Mesenchymal stem cell (in vitro differentiated cells and primary cell): ENCODE measurements around the gene SLC4A11.

Experiments used
- DNase-seq: peaks from one replicate; pipeline ENCODE4 v3.0.0-alpha.2; 2013
- H2AFZ ChIP-seq: one replicate; pipeline ENCODE4 v1.6.1; 2013; ENCODE audit warnings: low read depth, mild to moderate bottlenecking, control low read depth, inconsistent platforms, low read length, moderate library complexity
- H2AK5ac ChIP-seq: 2 replicates; pipeline ENCODE4 v1.6.1; 2013; ENCODE audit warnings: low read length, moderate library complexity, mild to moderate bottlenecking, inconsistent platforms; ENCODE audit not compliant: severe bottlenecking
- H2BK120ac ChIP-seq: one replicate; pipeline ENCODE4 v1.6.1; 2013; ENCODE audit warnings: low read depth, mild to moderate bottlenecking, inconsistent platforms, low read length, moderate library complexity
- H2BK12ac ChIP-seq, 2 experiments: one replicate each; pipeline ENCODE4 v1.6.1; 2013; ENCODE audit warnings: inconsistent platforms in 2 of 2, low read length in 2 of 2, mild to moderate bottlenecking in 2 of 2, moderate library complexity in 2 of 2, control low read depth in 1 of 2
- H2BK15ac ChIP-seq: one replicate; pipeline ENCODE4 v1.6.1; 2013; ENCODE audit warnings: mild to moderate bottlenecking, low read depth, inconsistent platforms; ENCODE audit not compliant: poor library complexity, severe bottlenecking
- H2BK5ac ChIP-seq: 2 replicates; pipeline ENCODE4 v1.6.1; 2013; ENCODE audit warnings: low read depth, mild to moderate bottlenecking, low read length, control low read depth, inconsistent platforms; ENCODE audit not compliant: poor library complexity, severe bottlenecking
- H3K14ac ChIP-seq, 2 experiments: one replicate each; pipeline ENCODE4 v1.6.1; 2013; ENCODE audit warnings: inconsistent platforms in 2 of 2, low read length in 2 of 2, control low read depth in 1 of 2, mild to moderate bottlenecking in 1 of 2, moderate library complexity in 1 of 2
- H3K18ac ChIP-seq, 2 experiments: one replicate each; pipeline ENCODE4 v1.6.1; 2013; ENCODE audit warnings: inconsistent platforms in 2 of 2, low read length in 2 of 2, control low read depth in 1 of 2, low read depth in 1 of 2, mild to moderate bottlenecking in 1 of 2
- H3K23ac ChIP-seq, 2 experiments: one replicate each; pipeline ENCODE4 v1.6.1; 2013; ENCODE audit warnings: inconsistent platforms in 2 of 2, low read length in 2 of 2, mild to moderate bottlenecking in 2 of 2, moderate library complexity in 2 of 2, control low read depth in 1 of 2
- H3K27ac ChIP-seq: 2 replicates; pipeline ENCODE4 v1.5.1; 2013; ENCODE audit warnings: mild to moderate bottlenecking, moderate library complexity, low read length, control low read depth, inconsistent platforms; ENCODE audit not compliant: poor library complexity, severe bottlenecking
- H3K27me3 ChIP-seq, 2 experiments: 2 replicates each; pipeline versions ENCODE4 v1.6.1 to v1.7.0; 2013; ENCODE audit warnings: low read length in 2 of 2, mild to moderate bottlenecking in 2 of 2, moderate library complexity in 2 of 2, control low read depth in 1 of 2, inconsistent platforms in 1 of 2; ENCODE audit not compliant: control insufficient read depth in 1 of 2, insufficient read depth in 1 of 2
- H3K36me3 ChIP-seq, 2 experiments: 2 replicates each; pipeline versions ENCODE4 v1.6.1 to v1.7.0; 2013; ENCODE audit warnings: low read length in 2 of 2, control low read depth in 1 of 2, inconsistent platforms in 1 of 2, low read depth in 1 of 2, mild to moderate bottlenecking in 1 of 2; ENCODE audit not compliant: insufficient read depth in 2 of 2, control insufficient read depth in 1 of 2
- H3K4ac ChIP-seq, 2 experiments: one replicate each; pipeline ENCODE4 v1.6.1; 2013; ENCODE audit warnings: inconsistent platforms in 2 of 2, low read length in 2 of 2, mild to moderate bottlenecking in 2 of 2, moderate library complexity in 2 of 2, control low read depth in 1 of 2, low read depth in 1 of 2
- H3K4me1 ChIP-seq: 2 replicates; pipeline ENCODE4 v1.6.1; 2013; ENCODE audit warnings: low read depth, low read length, control low read depth; ENCODE audit not compliant: control insufficient read depth, insufficient read depth
- H3K4me2 ChIP-seq: 2 replicates; pipeline ENCODE4 v1.6.1; 2013; ENCODE audit warnings: low read length, mild to moderate bottlenecking, inconsistent platforms; ENCODE audit not compliant: poor library complexity, severe bottlenecking
- H3K4me3 ChIP-seq, 2 experiments: 2 replicates each; pipeline versions ENCODE4 v1.5.1 to v1.7.0; 2013; ENCODE audit warnings: low read length in 2 of 2, mild to moderate bottlenecking in 2 of 2, control low read depth in 1 of 2, low read depth in 1 of 2; ENCODE audit not compliant: insufficient read depth in 1 of 2
- H3K79me1 ChIP-seq: replicated peaks from 2 replicates; pipeline ENCODE4 v1.6.1; 2013; ENCODE audit warnings: mild to moderate bottlenecking, control low read depth, low read length, inconsistent platforms; ENCODE audit not compliant: poor library complexity, severe bottlenecking
- H3K9ac ChIP-seq: 2 replicates; pipeline ENCODE4 v1.7.0; 2013; ENCODE audit warnings: mild to moderate bottlenecking, low read length, moderate library complexity
- H3K9me3 ChIP-seq: 2 replicates; pipeline ENCODE4 v1.7.0; 2013; ENCODE audit warnings: mild to moderate bottlenecking, low read length; ENCODE audit not compliant: control insufficient read depth
- H4K8ac ChIP-seq: one replicate; pipeline ENCODE4 v1.6.1; 2013; ENCODE audit warnings: inconsistent platforms, mild to moderate bottlenecking, low read length, moderate library complexity
- H4K91ac ChIP-seq: one replicate; pipeline ENCODE4 v1.6.1; 2013; ENCODE audit warnings: mild to moderate bottlenecking, low read length, inconsistent platforms
- WGBS: methylation state at CpG from one replicate; pipeline ENCODE4 v1.1.7; 2013; ENCODE audit warnings: mixed read lengths; 5-methylcytosine and 5-hydroxymethylcytosine counted together

The SLC4A11 gene

GRCh38 chr20:3243718-3244358, 4.8 kb upstream of the SLC4A11 start:
- H3K4me2 ChIP-seq: no peak overlapping the region
- DNase-seq: no peak
- H2BK12ac ChIP-seq: no peak overlapping the region
- no peak overlapping the region for H2AK5ac ChIP-seq
- no peak overlapping the region for H3K4me3 ChIP-seq
- H3K9me3 ChIP-seq: no peaks in the 10 kb centered on the region
- H3K36me3 ChIP-seq: no peaks in the 10 kb centered on the region
- H2BK5ac ChIP-seq: no peak overlapping the region
- H3K27ac ChIP-seq: no peak overlapping the region
- WGBS: 85% methylated on average over 9 of the region's 11 CpGs
- no peaks in the 10 kb centered on the region for H3K79me1 ChIP-seq
- no peak overlapping the region for H2AFZ ChIP-seq
- H3K18ac ChIP-seq: no peak overlapping the region
- no peak overlapping the region for H3K4ac ChIP-seq
- H3K9ac ChIP-seq: no peak overlapping the region
- no peak overlapping the region for H2BK15ac ChIP-seq
- H3K14ac ChIP-seq: no peak overlapping the region
- H3K4me1 ChIP-seq: peaks cover 23% of the 10 kb centered on the region
- H4K91ac ChIP-seq: no peak overlapping the region
- H2BK120ac ChIP-seq: no peak overlapping the region
- H3K23ac ChIP-seq: no peak overlapping the region
- peaks cover 27 to 59% of the 10 kb centered on the region in 2 experiments for H3K27me3 ChIP-seq
- H4K8ac ChIP-seq: no peak overlapping the region

DNA sequence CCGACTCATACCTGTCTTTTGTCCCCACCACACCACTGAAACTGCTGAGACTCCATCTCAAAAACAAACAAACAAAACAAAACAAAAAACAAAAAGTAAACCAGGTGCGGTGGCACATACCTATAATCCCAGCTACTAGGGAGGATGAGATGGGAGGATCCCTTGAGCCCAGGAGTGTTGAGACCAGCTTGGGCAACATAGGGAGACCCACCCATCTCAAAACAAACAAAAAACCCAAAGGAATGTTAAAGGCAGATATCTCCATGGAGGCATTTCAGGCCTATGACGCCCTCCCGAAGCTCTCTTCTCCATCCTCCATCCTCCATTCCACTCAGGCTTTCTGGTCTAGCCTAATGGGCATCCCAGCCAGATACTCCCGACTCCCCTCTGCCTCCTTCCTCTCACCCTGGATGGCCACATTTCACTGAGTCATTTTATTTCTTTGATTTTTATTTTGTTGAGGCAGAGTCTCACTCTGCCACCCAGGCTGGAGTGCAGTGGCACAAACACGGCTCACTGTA, 3.2 kb upstream of the SLC4A11 start:
- H3K36me3 ChIP-seq: no peaks in the 10 kb centered on the region
- DNase-seq: no peak
- no peak overlapping the region for H3K27ac ChIP-seq
- H3K9me3 ChIP-seq: no peaks in the 10 kb centered on the region
- no peak overlapping the region for H2AK5ac ChIP-seq
- H2BK15ac ChIP-seq: no peak overlapping the region
- H4K91ac ChIP-seq: no peak overlapping the region
- no peak overlapping the region for H2BK120ac ChIP-seq
- peaks cover 24% of the 10 kb centered on the region for H3K4me1 ChIP-seq
- 83% methylated on average over 6 of the region's 6 CpGs for WGBS
- no peak overlapping the region for H3K23ac ChIP-seq
- no peak overlapping the region for H4K8ac ChIP-seq
- H3K9ac ChIP-seq: no peak overlapping the region
- H2AFZ ChIP-seq: no peak overlapping the region
- no peak overlapping the region for H3K14ac ChIP-seq
- H2BK12ac ChIP-seq: no peak overlapping the region
- no peak overlapping the region for H2BK5ac ChIP-seq
- H3K4me2 ChIP-seq: no peak overlapping the region
- no peaks in the 10 kb centered on the region for H3K79me1 ChIP-seq
- H3K4ac ChIP-seq: no peak overlapping the region
- peaks cover 23 to 60% of the 10 kb centered on the region in 2 experiments for H3K27me3 ChIP-seq
- no peak overlapping the region for H3K18ac ChIP-seq
- H3K4me3 ChIP-seq: no peak overlapping the region

- Histone ChIP-seq H4K8ac (no peak overlapping the region), H2BK15ac (no peak overlapping the region), H2AFZ (no peak overlapping the region), H3K14ac (no peak overlapping the region), H2BK120ac (no peak overlapping the region), H3K18ac (no peak overlapping the region), H3K79me1 (no peaks in the 10 kb centered on the region), H2BK5ac (no peak overlapping the region), H3K27ac (no peak overlapping the region), H2BK12ac (no peak overlapping the region), H3K9ac (peak overlapping the region; percentile 83), H3K4me1 (peaks cover 27% of the 10 kb centered on the region), H3K27me3 (peaks cover 29 to 74% of the 10 kb centered on the region in 2 experiments), H3K4me2 (no peak overlapping the region), H3K4ac (no peak overlapping the region), H3K4me3 (peak overlapping the region in 1 of 2 experiments; percentile 81), H4K91ac (no peak overlapping the region), H3K36me3 (no peaks in the 10 kb centered on the region), H2AK5ac (no peak overlapping the region), H3K23ac (no peak overlapping the region), H3K9me3 (no peaks in the 10 kb centered on the region)
- DNase-seq: no peak
- 87% methylated on average over 14 of the region's 15 CpGs for WGBS
Measured at GRCh38 chr20:3240776-3241363, 1.9 kb upstream of the SLC4A11 start.

GRCh38 chr20:3239867-3240775, 1.1 kb upstream of the SLC4A11 start:
- Histone ChIP-seq H3K18ac (peak overlapping the region; percentile 25 to 42), H3K4me3 (peak overlapping the region; percentile 81), H3K23ac (no peak overlapping the region), H3K9ac (peak overlapping the region; percentile 83), H3K79me1 (no peaks in the 10 kb centered on the region), H3K9me3 (no peaks in the 10 kb centered on the region), H3K4ac (no peak overlapping the region), H3K4me2 (peak overlapping the region; percentile 94), H3K4me1 (peaks cover 28% of the 10 kb centered on the region), H4K8ac (peak overlapping the region; percentile 46), H2BK15ac (peak overlapping the region; percentile 19), H2AK5ac (no peak overlapping the region), H2BK5ac (no peak overlapping the region), H3K27ac (no peak overlapping the region), H2BK12ac (peak overlapping the region in 1 of 2 experiments; percentile 1), H4K91ac (peak overlapping the region; percentile 55), H2AFZ (peak overlapping the region; percentile 15), H3K36me3 (no peaks in the 10 kb centered on the region), H3K14ac (no peak overlapping the region), H2BK120ac (no peak overlapping the region), H3K27me3 (peaks cover 29 to 82% of the 10 kb centered on the region in 2 experiments)
- DNase-seq: peak; percentile 44
- WGBS: 14% methylated on average over 54 of the region's 54 CpGs
